H9 (cell line): ENCODE data around the gene RPS10. TPM values are rescaled to one million over a fixed set of nuclear protein-coding genes. Genes with fewer than 3 reads are reported as not detected.

Experiments
- DNase-seq: peaks from one replicate; pipeline ENCODE4 v3.0.0-alpha.2; 2017
- H2AFZ ChIP-seq: one replicate; pipeline ENCODE4 v1.6.1; 2013; ENCODE audit warnings: mild to moderate bottlenecking, low read length, control low read depth, moderate library complexity
- H2AK5ac ChIP-seq: 2 replicates; pipeline ENCODE4 v1.6.1; 2013; ENCODE audit warnings: low read length, control low read depth, mixed read lengths; ENCODE audit not compliant: insufficient read length
- H2BK120ac ChIP-seq: one replicate; pipeline ENCODE4 v1.6.1; 2013; ENCODE audit warnings: low read depth, mild to moderate bottlenecking, low read length, control low read depth, inconsistent platforms; ENCODE audit not compliant: poor library complexity, severe bottlenecking
- H2BK12ac ChIP-seq: 2 replicates; pipeline ENCODE4 v1.6.1; 2013; ENCODE audit warnings: low read length, control low read depth, mixed read lengths, low read depth; ENCODE audit not compliant: insufficient read length
- H2BK15ac ChIP-seq: 2 replicates; pipeline ENCODE4 v1.6.1; 2013; ENCODE audit warnings: low read depth, low read length, control low read depth
- H2BK20ac ChIP-seq: one replicate; pipeline ENCODE4 v1.6.1; 2013; ENCODE audit warnings: low read depth, mild to moderate bottlenecking, low read length, control low read depth, inconsistent platforms; ENCODE audit not compliant: poor library complexity, severe bottlenecking
- H2BK5ac ChIP-seq: 2 replicates; pipeline ENCODE4 v1.6.1; 2013; ENCODE audit warnings: low read length, control low read depth, mixed read lengths; ENCODE audit not compliant: insufficient read length
- H3K14ac ChIP-seq: 2 replicates; pipeline ENCODE4 v1.6.1; 2013; ENCODE audit warnings: low read length, control low read depth; ENCODE audit not compliant: insufficient read depth
- H3K18ac ChIP-seq: 2 replicates; pipeline ENCODE4 v1.6.1; 2013; ENCODE audit warnings: low read depth, mild to moderate bottlenecking, mixed read lengths, low read length, control low read depth; ENCODE audit not compliant: insufficient read length
- H3K23ac ChIP-seq: 2 replicates; pipeline ENCODE4 v1.6.1; 2013; ENCODE audit warnings: low read length, control low read depth, mixed read lengths, low read depth; ENCODE audit not compliant: insufficient read length
- H3K23me2 ChIP-seq: 2 replicates; pipeline ENCODE4 v1.6.1; 2013; ENCODE audit warnings: low read depth, mild to moderate bottlenecking, mixed read lengths, low read length, control low read depth; ENCODE audit not compliant: insufficient read length, poor library complexity, severe bottlenecking
- H3K27ac ChIP-seq: 2 replicates; pipeline ENCODE4 v1.5.1; 2013; ENCODE audit warnings: low read length, control low read depth, mixed read lengths, low read depth; ENCODE audit not compliant: insufficient read length
- H3K27me3 ChIP-seq: 2 replicates; pipeline ENCODE4 v1.6.1; 2013; ENCODE audit warnings: low read length, control low read depth, inconsistent platforms; ENCODE audit not compliant: insufficient read depth
- H3K4ac ChIP-seq: 2 replicates; pipeline ENCODE4 v1.6.1; 2013; ENCODE audit warnings: low read depth, mild to moderate bottlenecking, control low read depth, inconsistent platforms, low read length, moderate library complexity
- H3K4me1 ChIP-seq: 2 replicates; pipeline ENCODE4 v1.6.1; 2013; ENCODE audit warnings: low read length, control low read depth, inconsistent platforms; ENCODE audit not compliant: insufficient read depth
- H3K4me2 ChIP-seq: 2 replicates; pipeline ENCODE4 v1.6.1; 2013; ENCODE audit warnings: low read length, control low read depth, mixed read lengths; ENCODE audit not compliant: insufficient read length, insufficient read depth
- H3K56ac ChIP-seq: 2 replicates; pipeline ENCODE4 v1.6.1; 2013; ENCODE audit warnings: low read depth, mild to moderate bottlenecking, mixed read lengths, low read length, control low read depth; ENCODE audit not compliant: insufficient read length
- H3K79me1 ChIP-seq: 2 replicates; pipeline ENCODE4 v1.6.1; 2013; ENCODE audit warnings: low read depth, mild to moderate bottlenecking, moderate library complexity, low read length, control low read depth, inconsistent platforms; ENCODE audit not compliant: insufficient read depth, poor library complexity, severe bottlenecking
- H3K79me2 ChIP-seq: 2 replicates; pipeline ENCODE4 v1.6.1; 2013; ENCODE audit warnings: low read length, control low read depth, inconsistent platforms; ENCODE audit not compliant: insufficient read depth
- H3K9ac ChIP-seq: 2 replicates; pipeline ENCODE4 v1.6.1; 2013; ENCODE audit warnings: low read length, control low read depth, mixed read lengths; ENCODE audit not compliant: insufficient read length; ENCODE audit errors: extremely low read depth
- H3K9me3 ChIP-seq: one replicate; pipeline ENCODE4 v1.6.1; 2013; ENCODE audit warnings: low read depth, low read length, inconsistent platforms; ENCODE audit not compliant: control insufficient read depth
- H3T11ph ChIP-seq: one replicate; pipeline ENCODE4 v1.6.1; 2013; ENCODE audit warnings: mild to moderate bottlenecking, low read length, control low read depth, inconsistent platforms
- H4K20me1 ChIP-seq: one replicate; pipeline ENCODE4 v1.6.1; 2013; ENCODE audit not compliant: control insufficient read depth, insufficient read length, insufficient read depth
- H4K5ac ChIP-seq: 2 replicates; pipeline ENCODE4 v1.6.1; 2013; ENCODE audit warnings: low read depth, mild to moderate bottlenecking, mixed read lengths, low read length, control low read depth; ENCODE audit not compliant: insufficient read length
- H4K8ac ChIP-seq: replicated peaks from 2 replicates; pipeline ENCODE4 v1.6.1; 2013; ENCODE audit warnings: low read length, control low read depth, mixed read lengths, low read depth; ENCODE audit not compliant: insufficient read length
- H4K91ac ChIP-seq: 2 replicates; pipeline ENCODE4 v1.6.1; 2013; ENCODE audit warnings: low read depth, mild to moderate bottlenecking, moderate library complexity, mixed read lengths, low read length, control low read depth; ENCODE audit not compliant: insufficient read length
- H3K27ac Mint-ChIP-seq, 3 experiments: 2 replicates in 2 of 3; 3 replicates in 1 of 3; pipeline ENCODE4 v1.8.0; 2020 to 2021; ENCODE audit warnings: mixed read lengths in 3 of 3, mild to moderate bottlenecking in 1 of 3, moderate library complexity in 1 of 3
- H3K27me3 Mint-ChIP-seq: 2 replicates; pipeline ENCODE4 v1.8.0; 2021; ENCODE audit warnings: low read depth, mild to moderate bottlenecking, moderate library complexity, mixed read lengths
- H3K36me3 Mint-ChIP-seq, 3 experiments: 2 replicates in 2 of 3; 3 replicates in 1 of 3; pipeline ENCODE4 v1.8.0; 2020 to 2021; ENCODE audit warnings: low read depth in 3 of 3, mixed read lengths in 3 of 3; ENCODE audit not compliant: insufficient read depth in 1 of 3
- H3K4me1 Mint-ChIP-seq, 2 experiments: 2 replicates each; pipeline ENCODE4 v1.8.0; 2020; ENCODE audit warnings: mixed read lengths in 2 of 2
- H3K4me3 Mint-ChIP-seq, 2 experiments: 2 replicates in 1 of 2; 3 replicates in 1 of 2; pipeline ENCODE4 v1.8.0; 2020 to 2021; ENCODE audit warnings: mild to moderate bottlenecking in 2 of 2, mixed read lengths in 2 of 2, moderate library complexity in 1 of 2
- H3K9me3 Mint-ChIP-seq, 2 experiments: 2 replicates in 1 of 2; 3 replicates in 1 of 2; pipeline ENCODE4 v1.8.0; 2020; ENCODE audit warnings: mild to moderate bottlenecking in 2 of 2, mixed read lengths in 2 of 2, moderate library complexity in 1 of 2
- WGBS: extraction: QIAGEN DNeasy Blood & Tissue Kit; methylation state at CpG from one replicate; pipeline ENCODE4 v1.1.7; 2013; ENCODE audit warnings: missing lambda C conversion rate, low lambda C conversion rate, mixed read lengths; ENCODE audit not compliant: insufficient read length; ENCODE audit errors: extremely low coverage; 5-methylcytosine and 5-hydroxymethylcytosine counted together
- total RNA-seq: library from RNA; stranded (reverse); gene quantifications from 2 replicates; pipeline ENCODE4 v1.2.1, GENCODE V29; 2021
- TF ChIP-seq, protein P1 (sequence below): fragments of 200-600 bp; sonication (generic); conservative IDR thresholded peaks from 3 replicates; pipeline ENCODE4 v1.8.0; 2021; ENCODE audit warnings: antibody characterized with exemption, mild to moderate bottlenecking

The RPS10 gene
- total RNA-seq, 1 experiment from 2014 or later, result 2,330 TPM

DNA sequence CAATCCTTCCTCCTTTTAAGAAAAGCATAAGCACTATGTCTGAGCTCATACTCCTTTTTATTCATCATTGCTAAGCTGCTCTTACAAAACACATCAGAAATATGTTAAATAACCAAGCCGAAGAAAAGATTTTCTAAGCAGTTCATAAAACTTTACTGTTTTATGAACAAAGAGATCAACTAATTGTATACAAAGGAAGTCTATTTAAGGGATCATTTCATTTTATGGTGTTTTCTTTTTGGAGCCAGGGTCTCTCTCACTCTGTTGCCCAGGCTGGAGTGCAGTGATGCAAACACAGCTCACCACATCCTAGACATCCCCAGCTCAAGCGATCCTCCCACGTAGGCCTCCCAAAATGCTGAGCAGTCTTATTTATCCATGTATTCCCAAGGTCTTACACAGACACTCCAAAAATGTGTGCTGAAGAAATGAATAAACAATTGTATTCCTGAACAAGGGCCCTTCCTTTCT, 42.7 kb downstream of the RPS10 start:
- Histone ChIP-seq H3K23ac (no peak overlapping the region), H3K56ac (no peak overlapping the region)
- TF ChIP-seq, protein P1, sequence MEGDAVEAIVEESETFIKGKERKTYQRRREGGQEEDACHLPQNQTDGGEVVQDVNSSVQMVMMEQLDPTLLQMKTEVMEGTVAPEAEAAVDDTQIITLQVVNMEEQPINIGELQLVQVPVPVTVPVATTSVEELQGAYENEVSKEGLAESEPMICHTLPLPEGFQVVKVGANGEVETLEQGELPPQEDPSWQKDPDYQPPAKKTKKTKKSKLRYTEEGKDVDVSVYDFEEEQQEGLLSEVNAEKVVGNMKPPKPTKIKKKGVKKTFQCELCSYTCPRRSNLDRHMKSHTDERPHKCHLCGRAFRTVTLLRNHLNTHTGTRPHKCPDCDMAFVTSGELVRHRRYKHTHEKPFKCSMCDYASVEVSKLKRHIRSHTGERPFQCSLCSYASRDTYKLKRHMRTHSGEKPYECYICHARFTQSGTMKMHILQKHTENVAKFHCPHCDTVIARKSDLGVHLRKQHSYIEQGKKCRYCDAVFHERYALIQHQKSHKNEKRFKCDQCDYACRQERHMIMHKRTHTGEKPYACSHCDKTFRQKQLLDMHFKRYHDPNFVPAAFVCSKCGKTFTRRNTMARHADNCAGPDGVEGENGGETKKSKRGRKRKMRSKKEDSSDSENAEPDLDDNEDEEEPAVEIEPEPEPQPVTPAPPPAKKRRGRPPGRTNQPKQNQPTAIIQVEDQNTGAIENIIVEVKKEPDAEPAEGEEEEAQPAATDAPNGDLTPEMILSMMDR, result no peak

More for the DNA sequence above, 42.7 kb downstream of the RPS10 start:
- H2BK20ac ChIP-seq, result no peak overlapping the region
- Mint-ChIP-seq H3K4me3 (no peak overlapping the region), H3K9me3 (no peaks in the 10 kb centered on the region), H3K27ac (peak overlapping the region; percentile 16 to 65 (median 19); a peak in 3 of 7 replicates), H3K27me3 (no peaks in the 10 kb centered on the region), H3K4me1 (peaks cover 31 to 45% of the 10 kb centered on the region in 2 experiments), H3K36me3 (peaks cover 0 to 3% (median 0%) of the 10 kb centered on the region in 3 experiments; a peak in 1 of 7 replicates)
- H3K23me2 ChIP-seq, result no peaks in the 10 kb centered on the region
- no peak overlapping the region for H3K27ac ChIP-seq
- peaks cover 20% of the 10 kb centered on the region; the same call in 1 of the 2 replicates for H3K79me2 ChIP-seq
- H2BK15ac ChIP-seq, result no peak overlapping the region
- no peak for DNase-seq
- H3K27me3 ChIP-seq, result no peaks in the 10 kb centered on the region
- no peaks in the 10 kb centered on the region for H4K20me1 ChIP-seq
- no peak overlapping the region for H2BK120ac ChIP-seq
- no CpG with 5 or more reads among the region's 3 CpGs for WGBS
- no peak overlapping the region for H3K14ac ChIP-seq
- no peak overlapping the region for H4K91ac ChIP-seq
- H3T11ph ChIP-seq, result no peak overlapping the region
- H2AFZ ChIP-seq, result no peak overlapping the region
- peaks cover 2% of the 10 kb centered on the region for H3K4me1 ChIP-seq
- no peaks in the 10 kb centered on the region for H3K9me3 ChIP-seq
- H4K8ac ChIP-seq, result no peak overlapping the region
- H2AK5ac ChIP-seq, result no peak overlapping the region
- peaks cover 5% of the 10 kb centered on the region for H3K79me1 ChIP-seq
- H4K5ac ChIP-seq, result no peak overlapping the region
- no peak overlapping the region for H3K18ac ChIP-seq
- H2BK12ac ChIP-seq, result no peak overlapping the region
- no peak overlapping the region for H3K4ac ChIP-seq
- H2BK5ac ChIP-seq, result no peak overlapping the region
- H3K9ac ChIP-seq, result no peak overlapping the region
- no peak overlapping the region for H3K4me2 ChIP-seq
